Measurements from ENCODE around the gene USO1.

DNA sequence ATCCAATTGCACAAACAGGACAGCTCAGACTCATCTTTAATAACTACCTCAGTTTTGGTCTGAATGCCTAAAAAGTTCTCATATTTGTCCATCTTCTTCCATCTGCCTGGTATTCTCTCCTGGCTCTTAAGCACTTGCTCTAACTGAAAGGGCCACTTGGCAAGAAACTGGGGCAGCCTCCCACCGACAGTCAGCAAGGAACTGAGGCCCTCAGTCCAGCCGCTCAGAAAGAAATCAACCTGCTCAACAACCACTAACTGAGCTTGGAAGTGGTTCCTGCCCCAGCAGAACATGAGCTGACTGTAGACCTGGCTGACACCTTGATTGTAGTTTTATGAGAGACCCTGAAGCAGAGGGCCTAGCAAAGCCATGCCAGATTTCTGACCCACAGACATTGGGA, 93.5 kb downstream of the USO1 start:
- TF ChIP-seq, protein P1, sequence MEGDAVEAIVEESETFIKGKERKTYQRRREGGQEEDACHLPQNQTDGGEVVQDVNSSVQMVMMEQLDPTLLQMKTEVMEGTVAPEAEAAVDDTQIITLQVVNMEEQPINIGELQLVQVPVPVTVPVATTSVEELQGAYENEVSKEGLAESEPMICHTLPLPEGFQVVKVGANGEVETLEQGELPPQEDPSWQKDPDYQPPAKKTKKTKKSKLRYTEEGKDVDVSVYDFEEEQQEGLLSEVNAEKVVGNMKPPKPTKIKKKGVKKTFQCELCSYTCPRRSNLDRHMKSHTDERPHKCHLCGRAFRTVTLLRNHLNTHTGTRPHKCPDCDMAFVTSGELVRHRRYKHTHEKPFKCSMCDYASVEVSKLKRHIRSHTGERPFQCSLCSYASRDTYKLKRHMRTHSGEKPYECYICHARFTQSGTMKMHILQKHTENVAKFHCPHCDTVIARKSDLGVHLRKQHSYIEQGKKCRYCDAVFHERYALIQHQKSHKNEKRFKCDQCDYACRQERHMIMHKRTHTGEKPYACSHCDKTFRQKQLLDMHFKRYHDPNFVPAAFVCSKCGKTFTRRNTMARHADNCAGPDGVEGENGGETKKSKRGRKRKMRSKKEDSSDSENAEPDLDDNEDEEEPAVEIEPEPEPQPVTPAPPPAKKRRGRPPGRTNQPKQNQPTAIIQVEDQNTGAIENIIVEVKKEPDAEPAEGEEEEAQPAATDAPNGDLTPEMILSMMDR (IDR thresholded peaks at IDR 0.05): no peak
- no peak for TF ChIP-seq POLR2A (IDR thresholded peaks at IDR 0.05)

All from prostate gland (tissue), 2 donors.